ENCODE measurements around the gene CLPTM1. TPM values are rescaled to one million over a fixed set of nuclear protein-coding genes. Genes with fewer than 3 reads are reported as not detected.

Gene CLPTM1, protein sequence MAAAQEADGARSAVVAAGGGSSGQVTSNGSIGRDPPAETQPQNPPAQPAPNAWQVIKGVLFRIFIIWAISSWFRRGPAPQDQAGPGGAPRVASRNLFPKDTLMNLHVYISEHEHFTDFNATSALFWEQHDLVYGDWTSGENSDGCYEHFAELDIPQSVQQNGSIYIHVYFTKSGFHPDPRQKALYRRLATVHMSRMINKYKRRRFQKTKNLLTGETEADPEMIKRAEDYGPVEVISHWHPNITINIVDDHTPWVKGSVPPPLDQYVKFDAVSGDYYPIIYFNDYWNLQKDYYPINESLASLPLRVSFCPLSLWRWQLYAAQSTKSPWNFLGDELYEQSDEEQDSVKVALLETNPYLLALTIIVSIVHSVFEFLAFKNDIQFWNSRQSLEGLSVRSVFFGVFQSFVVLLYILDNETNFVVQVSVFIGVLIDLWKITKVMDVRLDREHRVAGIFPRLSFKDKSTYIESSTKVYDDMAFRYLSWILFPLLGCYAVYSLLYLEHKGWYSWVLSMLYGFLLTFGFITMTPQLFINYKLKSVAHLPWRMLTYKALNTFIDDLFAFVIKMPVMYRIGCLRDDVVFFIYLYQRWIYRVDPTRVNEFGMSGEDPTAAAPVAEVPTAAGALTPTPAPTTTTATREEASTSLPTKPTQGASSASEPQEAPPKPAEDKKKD
- 100 to 1,000 TPM; 198 to 204 TPM for total RNA-seq
- 179 TPM for polyA plus RNA-seq (ENCODE audit: insufficient read depth, low read depth, low replicate concordance)
- long read RNA-seq, donor 1, transcript CLPTM1-201 (14 exons, 2,604 nt) = major isoform, 45 of 101 reads
- long read RNA-seq, donor 1, partial matches to known transcripts = 55 of 101 reads
- long read RNA-seq, donor 1, other reads (novel, unspliced or antisense) = 0 of 101 reads
- long read RNA-seq, donor 2, transcript CLPTM1-201 (14 exons, 2,604 nt) = major isoform, 12 of 40 reads
- long read RNA-seq, donor 2, partial matches to known transcripts = 28 of 40 reads
- long read RNA-seq, donor 2, other reads (novel, unspliced or antisense) = 0 of 40 reads

DNA sequence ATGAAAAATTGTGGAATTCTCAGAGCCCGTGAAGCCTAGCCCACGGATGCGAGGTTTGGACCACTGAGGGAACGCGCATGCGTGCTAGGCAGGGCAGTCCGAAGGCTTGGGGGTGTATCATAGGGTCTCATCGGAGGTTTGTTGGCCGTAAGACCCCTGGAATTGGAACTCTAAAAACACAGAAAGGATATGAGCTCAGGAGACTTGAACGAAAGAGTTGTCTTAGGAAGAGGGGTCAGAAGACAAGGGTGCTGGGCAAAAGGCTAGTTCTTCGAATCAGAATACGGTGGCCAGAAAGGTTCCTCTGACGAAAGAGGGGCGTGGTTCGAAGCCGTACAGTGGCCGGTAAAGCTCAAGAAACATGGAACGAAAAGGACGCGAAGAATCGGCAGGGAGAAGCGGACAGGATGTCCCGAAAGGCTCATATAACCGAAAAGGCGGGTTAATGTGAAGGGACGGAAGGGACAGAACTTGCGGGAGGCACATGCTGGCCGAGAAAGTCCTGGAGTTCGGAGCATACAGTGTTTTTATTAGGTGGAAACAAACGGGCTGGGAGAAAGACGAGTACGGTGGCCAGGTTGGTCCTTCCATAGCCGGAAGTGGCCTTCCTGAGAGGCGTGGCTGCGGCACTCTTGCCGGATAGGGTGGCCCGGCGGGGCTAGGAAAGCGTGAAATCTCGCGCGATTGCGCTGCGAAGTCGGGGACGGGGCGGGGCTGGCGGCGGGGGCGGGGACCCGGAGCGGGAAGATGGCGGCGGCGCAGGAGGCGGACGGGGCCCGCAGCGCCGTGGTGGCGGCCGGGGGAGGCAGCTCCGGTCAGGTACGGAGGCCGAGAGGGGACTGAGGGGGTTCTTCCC is at the start of gene CLPTM1:
Gene CLPTM1 (plus strand): TSS at position 732 of the 856 bp plus-strand sequence. CDS start 16 bp downstream, at position 748.
- DNase-seq = peak; percentile 98
- H3K4me3 ChIP-seq = peak within 1 kb of the TSS; percentile 99 to 100
- H3K4me1 ChIP-seq = peaks cover 45% of the 10 kb centered on the region
- intact Hi-C loops (cut with DNase I; ENCODE audit: low total_unique reads) = loop anchor here (5.0 kb wide), 1 partner anchor 53 kb away; no protein-coding TSS in a partner anchor
- TF ChIP-seq POLR2A (IDR thresholded peaks at IDR 0.05) = no peak
- TF ChIP-seq, protein P1, sequence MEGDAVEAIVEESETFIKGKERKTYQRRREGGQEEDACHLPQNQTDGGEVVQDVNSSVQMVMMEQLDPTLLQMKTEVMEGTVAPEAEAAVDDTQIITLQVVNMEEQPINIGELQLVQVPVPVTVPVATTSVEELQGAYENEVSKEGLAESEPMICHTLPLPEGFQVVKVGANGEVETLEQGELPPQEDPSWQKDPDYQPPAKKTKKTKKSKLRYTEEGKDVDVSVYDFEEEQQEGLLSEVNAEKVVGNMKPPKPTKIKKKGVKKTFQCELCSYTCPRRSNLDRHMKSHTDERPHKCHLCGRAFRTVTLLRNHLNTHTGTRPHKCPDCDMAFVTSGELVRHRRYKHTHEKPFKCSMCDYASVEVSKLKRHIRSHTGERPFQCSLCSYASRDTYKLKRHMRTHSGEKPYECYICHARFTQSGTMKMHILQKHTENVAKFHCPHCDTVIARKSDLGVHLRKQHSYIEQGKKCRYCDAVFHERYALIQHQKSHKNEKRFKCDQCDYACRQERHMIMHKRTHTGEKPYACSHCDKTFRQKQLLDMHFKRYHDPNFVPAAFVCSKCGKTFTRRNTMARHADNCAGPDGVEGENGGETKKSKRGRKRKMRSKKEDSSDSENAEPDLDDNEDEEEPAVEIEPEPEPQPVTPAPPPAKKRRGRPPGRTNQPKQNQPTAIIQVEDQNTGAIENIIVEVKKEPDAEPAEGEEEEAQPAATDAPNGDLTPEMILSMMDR (IDR thresholded peaks at IDR 0.05) = peak in 2 of 3 experiments; percentile 50 to 62
- WGBS, 2 donors = 0 to 1% methylated on average over 38 to 65 of the region's 65 CpGs
- H3K27ac ChIP-seq = peak within 1 kb of the TSS; percentile 93 to 96
- H3K27me3 ChIP-seq = no peaks in the 10 kb centered on the region
- H3K36me3 ChIP-seq (ENCODE audit: low read depth, missing control alignments) = no peaks in the 10 kb centered on the region
- no peaks in the 10 kb centered on the region for H3K9me3 ChIP-seq

DNA sequence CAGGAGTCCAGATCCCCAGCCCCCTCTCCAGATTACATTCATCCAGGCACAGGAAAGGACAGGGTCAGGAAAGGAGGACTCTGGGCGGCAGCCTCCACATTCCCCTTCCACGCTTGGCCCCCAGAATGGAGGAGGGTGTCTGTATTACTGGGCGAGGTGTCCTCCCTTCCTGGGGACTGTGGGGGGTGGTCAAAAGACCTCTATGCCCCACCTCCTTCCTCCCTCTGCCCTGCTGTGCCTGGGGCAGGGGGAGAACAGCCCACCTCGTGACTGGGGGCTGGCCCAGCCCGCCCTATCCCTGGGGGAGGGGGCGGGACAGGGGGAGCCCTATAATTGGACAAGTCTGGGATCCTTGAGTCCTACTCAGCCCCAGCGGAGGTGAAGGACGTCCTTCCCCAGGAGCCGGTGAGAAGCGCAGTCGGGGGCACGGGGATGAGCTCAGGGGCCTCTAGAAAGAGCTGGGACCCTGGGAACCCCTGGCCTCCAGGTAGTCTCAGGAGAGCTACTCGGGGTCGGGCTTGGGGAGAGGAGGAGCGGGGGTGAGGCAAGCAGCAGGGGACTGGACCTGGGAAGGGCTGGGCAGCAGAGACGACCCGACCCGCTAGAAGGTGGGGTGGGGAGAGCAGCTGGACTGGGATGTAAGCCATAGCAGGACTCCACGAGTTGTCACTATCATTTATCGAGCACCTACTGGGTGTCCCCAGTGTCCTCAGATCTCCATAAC is 49.6 kb upstream of the CLPTM1 start, which contains the start of gene APOE:
Gene APOE (plus strand): TSS at position 360 of the 724 bp plus-strand sequence. CDS start 829 bp downstream, outside the sequence.
- H3K36me3 ChIP-seq (ENCODE audit: low read depth, missing control alignments) = no peaks in the 10 kb centered on the region
- H3K4me3 ChIP-seq = peak within 1 kb of the TSS; percentile 46 to 62
- DNase-seq = peak; percentile 50
- peak within 1 kb of the TSS; percentile 76 to 81 for H3K27ac ChIP-seq
- 0 to 1% methylated on average over 12 to 20 of the region's 20 CpGs for WGBS, 2 donors
- no peak for TF ChIP-seq POLR2A (IDR thresholded peaks at IDR 0.05)
- TF ChIP-seq, protein P1 (IDR thresholded peaks at IDR 0.05) = no peak
- intact Hi-C loops (cut with DNase I; ENCODE audit: low total_unique reads) = no loop called here
- peaks cover 30% of the 10 kb centered on the region for H3K4me1 ChIP-seq
- no peaks in the 10 kb centered on the region for H3K9me3 ChIP-seq
- no peaks in the 10 kb centered on the region for H3K27me3 ChIP-seq

DNA sequence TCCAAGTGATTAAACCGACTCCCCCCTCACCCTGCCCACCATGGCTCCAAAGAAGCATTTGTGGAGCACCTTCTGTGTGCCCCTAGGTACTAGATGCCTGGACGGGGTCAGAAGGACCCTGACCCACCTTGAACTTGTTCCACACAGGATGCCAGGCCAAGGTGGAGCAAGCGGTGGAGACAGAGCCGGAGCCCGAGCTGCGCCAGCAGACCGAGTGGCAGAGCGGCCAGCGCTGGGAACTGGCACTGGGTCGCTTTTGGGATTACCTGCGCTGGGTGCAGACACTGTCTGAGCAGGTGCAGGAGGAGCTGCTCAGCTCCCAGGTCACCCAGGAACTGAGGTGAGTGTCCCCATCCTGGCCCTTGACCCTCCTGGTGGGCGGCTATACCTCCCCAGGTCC is 47.6 kb upstream of the CLPTM1 start:
- Histone ChIP-seq H3K27me3 (no peaks in the 10 kb centered on the region), H3K36me3 (ENCODE audit: low read depth, missing control alignments) (no peaks in the 10 kb centered on the region), H3K4me3 (no peak overlapping the region), H3K9me3 (no peaks in the 10 kb centered on the region), H3K27ac (no peak overlapping the region), H3K4me1 (peaks cover 46% of the 10 kb centered on the region)
- TF ChIP-seq POLR2A (IDR thresholded peaks at IDR 0.05) = no peak
- TF ChIP-seq, protein P1 (IDR thresholded peaks at IDR 0.05) = no peak
- no peak for DNase-seq
- 75 to 90% methylated on average over 9 to 12 of the region's 12 CpGs for WGBS, 2 donors
- intact Hi-C loops (cut with DNase I; ENCODE audit: low total_unique reads) = no loop called here

All from testis (tissue), 5 donors.